IPS-20b (cell line): ENCODE measurements around the gene SBF2.

Source experiments
- H3K27ac ChIP-seq: one replicate; pipeline ENCODE4 v1.5.1; 2013; ENCODE audit warnings: low read length
- H3K27me3 ChIP-seq: 2 replicates; pipeline ENCODE4 v1.6.1; 2013; ENCODE audit warnings: mild to moderate bottlenecking, low read length, inconsistent platforms; ENCODE audit not compliant: insufficient read depth
- H3K36me3 ChIP-seq: 2 replicates; pipeline ENCODE4 v1.6.1; 2013; ENCODE audit warnings: low read depth, mild to moderate bottlenecking, inconsistent platforms, low read length, moderate library complexity; ENCODE audit not compliant: insufficient read depth
- H3K4me1 ChIP-seq: 2 replicates; pipeline ENCODE4 v1.6.1; 2013; ENCODE audit warnings: mild to moderate bottlenecking, control low read depth, inconsistent platforms, low read length, moderate library complexity; ENCODE audit not compliant: insufficient read depth
- H3K4me3 ChIP-seq: 2 replicates; pipeline ENCODE4 v1.5.1; 2013; ENCODE audit warnings: mild to moderate bottlenecking, low read length, inconsistent platforms
- H3K9ac ChIP-seq: 2 replicates; pipeline ENCODE4 v1.6.1; 2013; ENCODE audit warnings: low read depth, mild to moderate bottlenecking, inconsistent platforms, low read length, moderate library complexity
- H3K9me3 ChIP-seq: 2 replicates; pipeline ENCODE4 v1.6.1; 2013; ENCODE audit warnings: mild to moderate bottlenecking, low read depth, low read length, inconsistent platforms; ENCODE audit not compliant: insufficient read depth

SBF2 gene

GRCh38 chr11:10314199-10315072 lies 20.4 kb upstream of the SBF2 start:
- H3K27ac ChIP-seq = no peak overlapping the region
- H3K4me1 ChIP-seq = peaks cover 25% of the 10 kb centered on the region
- no peak overlapping the region for H3K9ac ChIP-seq
- H3K36me3 ChIP-seq = no peaks in the 10 kb centered on the region
- no peaks in the 10 kb centered on the region for H3K9me3 ChIP-seq
- no peak overlapping the region for H3K4me3 ChIP-seq
- H3K27me3 ChIP-seq = 0 out of 2 replicates have a peak, but pooled peaks cover 4% of the 10 kb centered on the region

- H3K9ac ChIP-seq = no peak overlapping the region
- H3K27ac ChIP-seq = no peak overlapping the region
- peaks cover 26% of the 10 kb centered on the region for H3K27me3 ChIP-seq
- no peaks in the 10 kb centered on the region for H3K9me3 ChIP-seq
- H3K4me3 ChIP-seq = no peak overlapping the region
- H3K36me3 ChIP-seq = peaks cover 5% of the 10 kb centered on the region; the same call in 1 of the 2 replicates
- peaks cover 19% of the 10 kb centered on the region for H3K4me1 ChIP-seq
Measured at GRCh38 chr11:10311802-10312201, 17.8 kb upstream of the SBF2 start.

GRCh38 chr11:10310301-10310841 lies 16.4 kb upstream of the SBF2 start:
- Histone ChIP-seq H3K27me3 (peaks cover 41% of the 10 kb centered on the region), H3K9ac (peak overlapping the region; percentile 23; the same call in 1 of the 2 replicates), H3K4me3 (no peak overlapping the region), H3K4me1 (peaks cover 19% of the 10 kb centered on the region), H3K27ac (no peak overlapping the region), H3K9me3 (no peaks in the 10 kb centered on the region), H3K36me3 (peaks cover 18% of the 10 kb centered on the region; the same call in 1 of the 2 replicates)

- H3K36me3 ChIP-seq = peaks cover 18% of the 10 kb centered on the region; the same call in 1 of the 2 replicates
- H3K9me3 ChIP-seq = no peaks in the 10 kb centered on the region
- no peak overlapping the region for H3K4me3 ChIP-seq
- peaks cover 47% of the 10 kb centered on the region for H3K27me3 ChIP-seq
- peak overlapping the region; percentile 86; the same call in 1 of the 2 replicates for H3K9ac ChIP-seq
- peaks cover 17% of the 10 kb centered on the region for H3K4me1 ChIP-seq
- H3K27ac ChIP-seq = no peak overlapping the region
Measured at GRCh38 chr11:10309163-10310093, 15.4 kb upstream of the SBF2 start.

- Histone ChIP-seq H3K27ac (no peak overlapping the region), H3K4me1 (peaks cover 14% of the 10 kb centered on the region), H3K27me3 (peaks cover 57% of the 10 kb centered on the region), H3K9ac (peak overlapping the region; percentile 86), H3K36me3 (peaks cover 18% of the 10 kb centered on the region; the same call in 1 of the 2 replicates), H3K9me3 (no peaks in the 10 kb centered on the region), H3K4me3 (peak overlapping the region; percentile 93; the same call in 1 of the 2 replicates)
Measured at GRCh38 chr11:10308201-10308954, 14.4 kb upstream of the SBF2 start.

- Histone ChIP-seq H3K9ac (peak overlapping the region; percentile 86; the same call in 1 of the 2 replicates), H3K9me3 (no peaks in the 10 kb centered on the region), H3K36me3 (peaks cover 18% of the 10 kb centered on the region; the same call in 1 of the 2 replicates), H3K4me1 (peaks cover 14% of the 10 kb centered on the region), H3K27ac (no peak overlapping the region), H3K4me3 (peak overlapping the region; percentile 93), H3K27me3 (peaks cover 65% of the 10 kb centered on the region)
Measured at GRCh38 chr11:10307400-10308200, 13.6 kb upstream of the SBF2 start.

- Histone ChIP-seq H3K36me3 (peaks cover 18% of the 10 kb centered on the region; the same call in 1 of the 2 replicates), H3K9ac (peak overlapping the region; percentile 86; the same call in 1 of the 2 replicates), H3K9me3 (no peaks in the 10 kb centered on the region), H3K4me1 (peaks cover 14% of the 10 kb centered on the region), H3K4me3 (peak overlapping the region; percentile 93), H3K27ac (no peak overlapping the region), H3K27me3 (peaks cover 71% of the 10 kb centered on the region)
Measured at GRCh38 chr11:10307022-10307399, 13.0 kb upstream of the SBF2 start.

- Histone ChIP-seq H3K27ac (no peak overlapping the region), H3K4me1 (peaks cover 18% of the 10 kb centered on the region)
Measured at GRCh38 chr11:10305964-10306918, 12.2 kb upstream of the SBF2 start.

GRCh38 chr11:10305262-10305963 lies 11.4 kb upstream of the SBF2 start:
- Histone ChIP-seq H3K9ac (peak overlapping the region; percentile 86), H3K27me3 (peaks cover 87% of the 10 kb centered on the region), H3K27ac (no peak overlapping the region), H3K9me3 (no peaks in the 10 kb centered on the region), H3K4me1 (peaks cover 17% of the 10 kb centered on the region), H3K36me3 (peaks cover 18% of the 10 kb centered on the region; the same call in 1 of the 2 replicates), H3K4me3 (peak overlapping the region; percentile 93)

More at GRCh38 chr11:10305964-10306918, 12.2 kb upstream of the SBF2 start:
- Histone ChIP-seq H3K4me3 (peak overlapping the region; percentile 93), H3K36me3 (peaks cover 18% of the 10 kb centered on the region; the same call in 1 of the 2 replicates), H3K9ac (peak overlapping the region; percentile 86), H3K9me3 (no peaks in the 10 kb centered on the region), H3K27me3 (peaks cover 79% of the 10 kb centered on the region)
